ENCODE data around the gene OPHN1.

DNA sequence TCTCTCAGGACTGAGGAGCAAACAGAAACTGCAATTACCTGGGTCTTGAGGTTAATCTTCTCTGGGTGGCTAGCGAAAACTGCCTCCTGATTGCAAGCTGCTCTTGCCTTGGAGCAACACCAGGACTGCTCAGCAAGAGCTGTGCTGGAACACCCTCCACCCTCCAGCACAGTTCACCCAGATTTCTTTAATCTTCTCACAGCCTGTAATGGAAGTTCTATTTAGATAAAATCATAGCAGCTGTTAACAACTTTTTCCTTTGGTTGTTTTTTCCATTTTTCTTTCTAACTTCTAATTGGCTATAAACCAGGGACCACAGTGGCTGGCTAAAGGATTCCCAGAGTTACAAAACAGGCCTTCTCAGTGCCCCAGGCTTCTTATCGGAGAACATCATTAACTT, 36.3 kb downstream of the OPHN1 start:
- TF ChIP-seq, protein P1, sequence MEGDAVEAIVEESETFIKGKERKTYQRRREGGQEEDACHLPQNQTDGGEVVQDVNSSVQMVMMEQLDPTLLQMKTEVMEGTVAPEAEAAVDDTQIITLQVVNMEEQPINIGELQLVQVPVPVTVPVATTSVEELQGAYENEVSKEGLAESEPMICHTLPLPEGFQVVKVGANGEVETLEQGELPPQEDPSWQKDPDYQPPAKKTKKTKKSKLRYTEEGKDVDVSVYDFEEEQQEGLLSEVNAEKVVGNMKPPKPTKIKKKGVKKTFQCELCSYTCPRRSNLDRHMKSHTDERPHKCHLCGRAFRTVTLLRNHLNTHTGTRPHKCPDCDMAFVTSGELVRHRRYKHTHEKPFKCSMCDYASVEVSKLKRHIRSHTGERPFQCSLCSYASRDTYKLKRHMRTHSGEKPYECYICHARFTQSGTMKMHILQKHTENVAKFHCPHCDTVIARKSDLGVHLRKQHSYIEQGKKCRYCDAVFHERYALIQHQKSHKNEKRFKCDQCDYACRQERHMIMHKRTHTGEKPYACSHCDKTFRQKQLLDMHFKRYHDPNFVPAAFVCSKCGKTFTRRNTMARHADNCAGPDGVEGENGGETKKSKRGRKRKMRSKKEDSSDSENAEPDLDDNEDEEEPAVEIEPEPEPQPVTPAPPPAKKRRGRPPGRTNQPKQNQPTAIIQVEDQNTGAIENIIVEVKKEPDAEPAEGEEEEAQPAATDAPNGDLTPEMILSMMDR (IDR thresholded peaks at IDR 0.05), result no peak
- no peak for TF ChIP-seq EP300 (IDR thresholded peaks at IDR 0.05; ENCODE audit: low read depth)
